NOMO-1 treated with DMSO at 0.1 percent for 48 hours (cell line): ENCODE measurements around the gene FRAS1.
"Not testable (repeated sequence)": the region's sequence is repeated elsewhere in the genome, so short reads cannot be mapped to it uniquely, and the experiment has no call there.

Source experiments
- DNase-seq: peaks from one replicate; lab custom pipeline; 2025; ENCODE audit not compliant: unreplicated experiment; lab: John Stamatoyannopoulos, UW

Gene FRAS1

DNA sequence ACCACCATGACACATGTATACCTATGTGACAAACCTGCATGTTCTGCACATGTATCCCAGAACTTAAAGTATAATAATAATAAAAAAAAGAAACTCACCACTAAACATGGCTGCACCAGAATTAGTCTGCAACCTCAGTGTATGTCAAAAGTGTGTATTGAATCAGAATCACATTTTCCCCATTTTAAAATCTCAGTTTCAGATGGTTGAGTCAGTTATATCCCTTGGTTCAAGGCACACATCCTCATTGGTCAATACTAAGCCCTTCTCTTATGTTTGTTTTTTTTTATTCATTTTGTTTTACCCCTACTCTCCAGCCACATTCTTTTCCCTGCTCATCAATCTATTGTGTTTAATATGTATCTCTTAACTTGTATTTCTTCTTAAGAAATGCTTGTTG lies 436.6 kb downstream of the FRAS1 start:
- DNase-seq: no peak

DNA sequence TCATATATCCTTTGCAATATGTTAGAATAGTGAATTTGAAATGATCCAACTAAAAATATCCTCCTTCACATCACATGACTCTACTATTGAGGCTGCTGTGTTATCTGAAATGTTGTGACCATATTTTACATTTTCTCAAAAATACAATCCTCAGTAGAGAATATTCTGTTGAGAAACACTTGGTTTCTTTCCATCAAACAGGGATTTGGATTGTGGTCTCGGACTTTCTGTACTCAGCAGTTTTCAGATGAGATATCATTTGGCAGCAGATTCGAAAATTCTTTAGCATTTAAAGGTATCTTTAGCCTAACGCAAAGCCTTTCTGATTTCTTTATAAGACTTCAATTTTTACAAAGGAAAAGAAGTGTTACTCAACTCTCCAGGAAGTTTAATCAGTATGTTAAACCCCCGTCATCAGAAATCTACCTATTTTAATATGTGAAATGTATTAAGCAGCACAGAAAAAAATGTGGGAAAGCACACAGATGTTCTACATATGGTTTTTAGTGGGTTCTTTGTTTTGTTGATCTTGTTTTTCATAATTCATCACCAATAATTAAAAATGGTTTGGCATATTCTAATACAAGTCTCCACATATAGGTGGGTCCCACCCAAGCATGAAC lies 439.0 kb downstream of the FRAS1 start:
- DNase-seq: no peak

DNA sequence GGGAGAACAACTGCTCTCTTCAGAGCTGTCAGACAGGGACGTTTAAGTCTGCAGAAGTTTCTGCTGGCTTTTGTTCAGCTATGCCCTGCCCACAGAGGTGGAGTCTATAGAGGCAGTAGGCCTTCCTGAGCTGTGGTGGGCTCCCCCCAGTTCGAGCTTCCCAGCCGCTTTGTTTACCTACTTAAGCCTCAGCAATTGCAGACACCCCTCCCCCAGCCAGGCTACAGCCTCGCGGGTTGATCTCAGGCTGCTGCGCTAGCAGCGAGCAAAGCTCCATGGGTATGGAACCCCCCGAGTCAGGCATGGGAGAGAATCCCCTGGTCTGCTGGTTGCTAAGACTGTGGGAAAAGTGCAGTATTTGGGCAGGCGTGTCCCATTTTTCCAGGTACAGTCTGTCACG lies 449.1 kb downstream of the FRAS1 start:
- not testable (repeated sequence) for DNase-seq

DNA sequence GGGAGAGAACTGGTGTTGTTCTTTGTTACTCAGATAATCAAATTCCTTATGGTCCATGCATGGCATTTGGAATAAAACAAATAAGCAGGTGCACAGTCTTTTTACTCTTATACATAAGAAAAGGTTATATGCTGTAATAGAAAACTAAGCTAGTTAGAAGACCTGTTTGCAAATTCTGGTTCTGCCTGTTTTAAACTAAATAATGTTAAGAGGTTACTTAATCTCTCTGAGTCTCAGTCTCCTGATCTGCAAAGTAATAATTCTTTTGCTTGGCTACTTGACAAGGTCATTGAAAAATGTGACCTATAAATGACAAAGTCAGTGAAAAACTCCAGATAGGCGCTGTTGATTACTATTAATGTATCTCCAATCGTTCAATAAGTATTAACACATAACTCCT lies 451.9 kb downstream of the FRAS1 start:
- DNase-seq: no peak

DNA sequence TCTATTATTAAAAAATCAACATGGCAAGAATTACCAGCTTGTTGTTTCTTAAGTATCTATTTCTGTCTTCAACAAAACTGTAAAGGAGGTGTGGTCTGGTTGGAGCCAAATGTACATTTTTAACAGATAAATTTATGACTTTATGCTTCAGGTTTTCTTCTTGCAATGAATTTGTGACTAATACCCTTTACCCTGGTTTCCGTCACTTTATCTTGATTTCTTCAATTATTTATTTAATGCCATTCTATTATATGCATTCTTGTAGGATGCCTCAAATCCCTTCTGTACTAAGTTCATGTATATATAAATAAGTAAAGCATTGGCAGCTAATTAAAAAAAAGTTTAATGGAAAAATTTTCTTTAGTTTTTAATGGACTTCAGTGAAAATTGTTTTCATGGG lies 453.0 kb downstream of the FRAS1 start:
- DNase-seq: no peak

DNA sequence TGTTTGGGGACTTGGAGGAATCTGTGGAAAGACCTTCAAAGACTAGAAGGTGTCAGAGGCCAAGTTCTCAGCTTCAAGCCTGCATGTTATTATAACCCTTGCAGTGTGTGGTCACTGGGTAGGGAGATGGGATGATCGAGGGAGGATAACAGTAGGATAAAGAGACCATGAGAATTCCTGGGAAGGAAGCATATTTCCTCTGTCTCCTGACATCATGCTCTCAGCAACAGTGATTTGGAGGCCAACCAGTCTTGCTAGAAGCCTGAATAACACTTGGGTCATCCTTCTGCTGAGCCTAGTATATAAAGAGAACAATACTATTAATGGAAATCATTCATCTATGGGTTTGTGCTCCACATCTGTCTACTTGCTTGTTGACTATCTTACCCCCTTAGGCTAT lies 453.6 kb downstream of the FRAS1 start:
- DNase-seq: no peak

DNA sequence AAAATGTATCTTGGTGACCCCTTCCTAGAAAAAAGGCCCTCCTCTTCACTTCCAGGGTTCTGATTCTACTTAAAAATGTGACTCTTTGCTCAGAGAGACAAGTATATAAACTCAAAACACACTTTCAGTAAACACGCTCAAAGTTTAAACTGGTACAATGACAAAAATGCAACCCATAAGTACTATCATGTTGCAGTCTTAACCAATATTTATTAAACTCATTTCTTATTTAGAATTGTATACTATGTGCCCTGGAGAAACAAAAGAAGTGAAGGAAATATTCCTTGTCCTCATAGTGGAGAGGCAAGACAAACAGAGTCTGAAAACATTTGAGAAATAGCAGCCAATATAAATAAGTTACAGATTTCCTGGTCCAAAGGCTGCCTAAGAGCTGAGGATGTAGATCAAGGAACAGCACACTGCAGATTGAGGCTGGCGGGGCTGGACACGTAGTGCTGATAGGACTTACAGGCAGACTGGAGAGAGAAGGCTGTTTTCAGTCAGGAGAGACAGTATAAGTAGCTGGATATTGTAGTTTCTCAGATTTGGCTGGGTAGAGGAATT lies 455.3 kb downstream of the FRAS1 start:
- DNase-seq: no peak

DNA sequence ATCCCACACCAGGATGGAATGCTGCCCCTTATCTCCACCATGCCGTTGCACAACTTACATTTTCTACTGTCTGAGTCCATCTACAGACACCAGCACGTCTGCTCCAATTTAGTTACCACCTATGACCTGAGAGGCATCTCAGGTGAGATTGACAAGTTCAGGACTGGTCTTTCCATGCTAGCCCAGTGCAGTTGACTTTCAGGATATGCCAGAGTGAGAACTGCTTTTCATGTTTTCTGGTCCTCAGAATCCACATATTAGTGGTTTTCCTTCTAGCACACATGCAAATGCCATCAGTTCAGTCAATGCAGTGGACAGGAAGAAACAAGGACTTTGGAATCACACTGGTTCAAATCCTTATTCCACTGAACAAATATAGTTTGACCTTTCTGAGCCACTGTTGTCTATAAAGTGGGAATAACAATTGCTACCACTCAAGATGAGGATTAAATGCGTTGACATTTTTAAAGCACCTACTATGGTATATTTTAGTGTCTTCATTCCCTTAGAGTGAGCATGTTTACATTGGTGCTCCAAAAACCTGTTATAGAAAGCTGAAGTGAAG lies 456.4 kb downstream of the FRAS1 start:
- no peak for DNase-seq

DNA sequence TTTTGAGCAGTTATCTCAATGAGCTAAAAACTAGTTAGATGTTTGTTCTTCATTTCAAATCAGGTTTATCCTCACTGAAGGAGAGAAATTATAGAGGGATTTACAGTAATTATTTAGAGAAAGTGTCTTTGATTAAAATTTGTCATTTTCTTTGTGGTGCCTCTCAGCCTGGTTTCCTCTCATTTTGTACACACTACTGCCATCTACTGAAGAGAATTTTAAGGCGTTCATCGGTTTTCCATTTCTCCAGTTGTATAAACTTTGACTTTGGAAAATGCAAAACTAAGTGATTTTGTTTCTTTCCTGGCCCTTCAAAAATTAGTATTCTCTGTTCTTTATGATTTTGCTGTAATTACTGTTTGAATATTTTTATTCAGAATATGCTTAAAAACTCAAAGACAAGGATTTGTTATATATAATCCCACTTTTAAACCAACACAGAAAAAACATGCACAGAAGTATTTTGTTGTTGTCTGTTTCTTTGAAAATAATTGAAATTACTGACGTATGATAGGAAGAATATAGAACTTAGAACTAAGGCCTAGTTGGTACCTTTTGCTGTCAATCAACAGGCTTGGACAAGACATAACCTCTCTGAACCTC lies 460.0 kb downstream of the FRAS1 start:
- peak; percentile 7 for DNase-seq

DNA sequence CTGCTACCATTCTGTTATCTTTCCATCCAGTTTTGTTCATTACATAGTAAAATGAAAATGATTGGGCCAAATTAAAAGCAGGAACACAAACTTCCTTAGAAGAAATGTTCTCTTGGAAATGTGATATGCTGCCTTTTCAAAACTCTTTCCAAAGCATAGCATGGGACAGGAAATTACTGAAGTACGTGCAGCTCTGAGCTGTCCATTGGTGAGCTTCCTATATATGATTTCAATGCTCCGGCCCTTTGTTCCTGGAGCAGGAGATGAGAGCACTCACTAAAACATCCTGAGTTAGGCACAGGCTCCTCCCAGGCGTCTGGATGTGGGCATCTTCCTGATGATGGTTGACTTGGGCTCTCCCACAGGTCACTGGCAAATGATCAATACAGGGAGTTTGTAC lies 461.4 kb downstream of the FRAS1 start:
- no peak for DNase-seq

DNA sequence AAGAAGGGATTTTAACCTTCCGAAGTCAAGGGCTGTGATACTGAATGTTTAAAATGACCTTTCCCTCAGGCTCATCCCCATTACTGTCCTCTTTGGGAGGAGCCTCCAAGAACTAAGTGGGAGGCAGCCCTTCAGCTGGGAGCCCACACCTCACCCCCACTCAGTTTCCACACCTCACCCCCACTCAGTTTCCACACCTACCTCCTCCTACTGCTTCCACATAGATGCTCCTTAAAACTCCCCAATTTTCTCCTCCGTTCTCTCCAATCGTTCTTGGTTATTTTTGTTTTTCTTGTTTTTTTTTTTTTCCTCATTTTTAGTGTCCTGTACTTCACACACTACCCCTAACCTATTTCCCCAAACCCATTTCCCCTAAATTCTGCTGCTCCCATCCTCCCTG lies 462.8 kb downstream of the FRAS1 start:
- no peak for DNase-seq

DNA sequence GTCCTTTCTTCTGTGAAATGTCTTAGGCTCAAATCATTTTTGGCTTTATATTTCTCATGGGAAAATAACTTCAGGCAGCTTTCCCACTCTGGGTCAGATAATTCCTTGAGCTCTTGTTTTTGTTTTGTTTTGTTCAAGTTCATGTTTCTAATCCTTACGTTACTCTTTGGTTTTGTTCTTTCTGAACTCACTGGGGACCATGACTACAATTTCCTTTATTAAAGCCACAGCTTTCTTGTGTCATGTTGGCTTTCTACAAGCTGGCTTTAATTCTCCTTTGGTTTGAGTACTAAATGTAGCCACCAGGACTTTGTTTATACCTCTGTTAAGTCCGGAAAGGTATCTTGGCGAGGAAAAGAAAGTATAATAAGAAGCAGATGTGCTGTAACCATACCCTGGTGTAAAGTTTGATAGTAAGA lies 463.7 kb downstream of the FRAS1 start:
- no peak for DNase-seq

DNA sequence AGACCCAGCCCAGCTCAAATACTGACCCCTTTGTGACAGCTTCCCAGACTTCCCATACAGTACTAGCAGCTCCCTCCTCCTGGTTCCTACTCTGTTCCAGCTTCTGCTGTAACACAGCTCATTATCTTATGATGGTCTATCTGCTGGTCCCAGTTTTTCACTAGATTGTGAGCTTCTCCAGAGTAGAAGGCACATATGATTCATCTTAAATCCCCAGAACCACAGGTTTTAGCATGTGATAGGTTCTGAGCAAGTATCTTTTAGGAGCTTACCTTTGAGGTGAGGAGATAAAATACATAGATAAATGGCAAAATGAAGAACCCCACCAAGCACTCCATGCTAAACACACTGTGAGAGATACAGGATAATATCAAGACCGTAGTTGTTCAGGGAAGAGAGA lies 466.9 kb downstream of the FRAS1 start:
- DNase-seq: no peak

DNA sequence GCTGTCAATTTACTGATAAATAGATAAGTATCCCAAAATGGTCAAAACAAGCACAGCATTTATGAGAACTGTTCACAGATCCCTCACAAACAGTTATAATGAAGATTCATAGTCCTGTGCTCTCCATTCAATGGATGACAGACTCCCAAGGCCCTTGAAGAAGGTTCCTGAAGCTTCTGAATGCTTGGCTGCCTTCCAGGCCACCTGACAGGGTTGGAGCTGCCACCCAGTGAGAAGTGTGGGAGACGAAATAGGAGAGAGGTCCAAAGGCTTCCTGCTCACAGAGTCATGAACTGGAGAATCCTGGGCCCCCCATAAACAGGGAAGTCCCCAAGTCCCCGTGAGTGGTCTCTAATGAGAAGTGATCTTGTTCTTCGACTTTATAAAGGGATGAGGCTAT lies 468.4 kb downstream of the FRAS1 start:
- DNase-seq: no peak

DNA sequence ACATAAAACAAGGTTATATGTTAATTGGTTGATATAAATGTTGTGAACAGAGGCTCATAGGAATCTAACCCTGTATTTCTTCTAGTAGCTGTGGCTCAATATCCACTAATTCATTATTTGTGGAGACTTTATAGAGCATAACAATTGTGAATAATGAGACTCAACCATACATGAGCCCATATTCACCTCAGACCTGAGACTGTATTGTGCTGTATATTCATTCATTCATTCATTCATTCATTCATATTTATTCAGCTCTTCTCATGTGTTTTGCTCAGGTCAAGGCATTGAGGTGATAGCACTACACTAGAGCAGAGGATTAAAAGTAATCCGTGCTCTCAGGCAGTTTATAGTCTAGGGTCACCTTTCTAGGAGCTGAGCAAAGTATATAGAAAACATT lies 470.0 kb downstream of the FRAS1 start:
- DNase-seq: no peak

DNA sequence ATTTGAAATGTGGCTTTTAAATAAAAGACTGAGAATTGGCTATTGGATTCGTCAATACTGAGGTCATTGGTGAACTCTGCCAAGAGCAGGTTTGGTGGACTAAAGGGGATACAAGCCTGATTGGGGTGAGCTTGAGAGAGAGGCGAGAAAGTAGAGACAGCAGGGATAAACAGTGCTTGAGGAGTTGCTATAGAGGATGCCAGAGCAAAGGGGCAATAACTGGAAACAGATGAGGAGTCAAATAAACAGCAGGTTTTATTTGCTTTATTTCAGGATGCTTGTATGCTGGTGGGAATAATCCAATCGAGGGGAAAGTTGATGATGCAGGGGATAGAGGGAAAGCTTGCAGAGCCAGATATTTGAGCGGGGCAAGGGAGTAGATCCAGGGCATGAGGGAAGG lies 470.4 kb downstream of the FRAS1 start:
- no peak for DNase-seq

DNA sequence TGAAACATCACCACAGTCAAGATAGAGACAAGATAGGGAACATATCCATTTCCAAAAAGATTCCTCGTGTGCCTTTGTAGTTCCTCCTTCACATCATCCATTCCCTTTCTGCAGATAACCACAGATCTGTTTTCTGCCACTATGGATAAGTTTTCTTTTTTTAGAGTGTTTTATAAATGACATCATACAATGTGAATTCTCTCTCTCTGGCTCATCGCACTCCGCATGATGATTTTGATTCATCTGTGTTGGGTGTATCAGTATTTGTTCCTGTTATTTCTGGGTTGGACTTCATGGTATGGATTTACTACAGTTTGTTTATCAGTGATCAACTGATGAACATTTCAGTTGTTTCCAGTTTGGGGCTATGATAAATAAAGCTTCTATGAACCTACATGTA lies 471.2 kb downstream of the FRAS1 start:
- no peak for DNase-seq

DNA sequence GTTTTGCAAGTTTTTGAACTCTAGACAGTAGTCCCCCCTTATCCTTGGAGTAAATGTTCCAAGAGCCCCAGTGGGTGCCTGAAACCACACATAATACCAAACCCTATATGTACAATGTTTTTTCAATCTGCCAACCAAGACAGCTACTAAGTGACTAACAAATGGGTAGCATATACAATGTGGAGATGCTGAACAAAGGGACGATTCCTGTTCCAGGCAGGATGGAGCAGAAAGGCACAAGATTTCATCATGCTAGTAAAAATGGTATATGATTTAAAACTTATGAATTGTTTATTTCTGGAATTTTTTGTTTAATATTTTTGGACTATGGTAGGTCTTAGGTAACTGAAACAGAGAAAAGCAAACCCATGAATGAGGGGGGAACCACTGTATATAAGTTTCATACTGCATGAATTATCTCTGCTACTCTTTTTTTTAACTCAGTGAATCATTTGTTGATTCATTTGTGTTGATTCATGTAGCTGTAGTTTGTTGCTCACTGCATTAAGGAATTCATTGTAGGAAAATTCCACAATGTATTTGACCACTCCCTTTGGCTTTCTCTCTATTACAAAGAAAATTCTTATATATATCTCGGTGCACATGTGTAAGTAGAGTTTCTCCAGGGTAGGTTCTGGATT lies 472.6 kb downstream of the FRAS1 start:
- no peak for DNase-seq

DNA sequence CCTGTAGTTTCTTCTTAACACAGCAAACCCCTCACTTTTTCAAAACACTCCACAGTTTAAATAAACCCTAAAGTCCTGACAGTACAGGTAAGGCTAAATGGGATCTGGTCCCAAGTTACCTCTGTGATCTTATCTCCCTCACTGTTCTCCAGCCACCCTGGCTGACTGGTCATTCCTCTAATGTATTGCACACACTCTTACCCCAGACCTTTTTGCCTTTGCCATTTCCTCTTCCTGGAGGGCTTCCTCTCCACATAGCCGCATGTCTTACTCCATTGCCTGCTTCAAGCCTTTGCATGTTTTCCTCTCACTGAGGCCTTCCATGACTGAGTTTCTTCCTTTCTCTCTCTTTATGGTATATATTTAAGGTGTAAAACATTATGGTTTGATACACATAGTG lies 474.9 kb downstream of the FRAS1 start:
- no peak for DNase-seq

DNA sequence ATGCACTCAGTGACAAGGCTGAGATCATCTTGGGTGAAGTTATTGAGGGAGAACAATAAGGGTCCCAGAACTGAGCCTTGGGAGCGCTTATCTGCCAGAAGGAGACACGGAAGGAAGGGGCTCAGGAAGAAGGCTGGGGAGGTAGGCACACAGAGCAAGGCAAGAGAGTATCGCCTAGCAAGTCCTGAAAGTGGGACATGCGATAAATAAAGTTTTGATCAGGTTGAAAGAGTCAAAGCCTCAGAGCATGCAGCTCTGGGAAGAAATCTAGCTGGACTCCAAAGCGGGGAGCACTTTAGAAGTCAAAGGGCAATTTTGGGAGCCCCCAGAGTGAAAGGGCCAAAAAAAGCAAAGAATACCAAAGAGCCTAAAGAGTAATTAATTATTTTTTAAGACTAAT lies 476.7 kb downstream of the FRAS1 start:
- DNase-seq: no peak

DNA sequence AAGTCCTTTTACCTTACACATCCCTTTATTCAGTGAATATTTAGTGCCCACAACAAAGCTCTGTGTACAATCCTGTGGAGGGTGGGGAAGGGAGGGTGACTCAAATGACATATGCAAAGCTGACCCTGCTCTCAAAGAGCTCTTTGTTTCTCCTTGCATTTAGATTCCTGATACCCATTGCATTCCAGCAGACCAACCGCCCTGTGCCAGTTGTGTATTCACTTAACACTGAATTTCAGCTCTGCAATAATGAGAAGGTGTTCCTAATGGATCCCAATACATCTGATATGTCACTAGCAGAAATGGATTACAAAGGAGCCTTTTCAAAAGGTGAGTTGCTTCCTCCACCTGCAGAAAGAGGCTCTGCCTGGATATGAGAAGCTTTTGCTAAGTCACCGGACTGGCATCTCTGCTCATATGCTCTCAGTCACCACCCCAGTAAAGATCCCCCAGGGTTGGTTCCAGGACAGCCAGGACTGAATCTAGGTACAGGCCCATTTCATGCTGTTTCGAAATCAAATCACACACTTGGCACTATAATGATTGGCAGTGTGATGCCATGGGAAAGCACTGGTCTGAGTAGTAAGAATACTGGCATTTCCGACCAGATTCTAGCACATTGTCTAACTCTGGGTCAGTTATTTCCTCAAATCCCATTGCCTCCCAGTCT lies 477.3 kb downstream of the FRAS1 start:
- DNase-seq: no peak

DNA sequence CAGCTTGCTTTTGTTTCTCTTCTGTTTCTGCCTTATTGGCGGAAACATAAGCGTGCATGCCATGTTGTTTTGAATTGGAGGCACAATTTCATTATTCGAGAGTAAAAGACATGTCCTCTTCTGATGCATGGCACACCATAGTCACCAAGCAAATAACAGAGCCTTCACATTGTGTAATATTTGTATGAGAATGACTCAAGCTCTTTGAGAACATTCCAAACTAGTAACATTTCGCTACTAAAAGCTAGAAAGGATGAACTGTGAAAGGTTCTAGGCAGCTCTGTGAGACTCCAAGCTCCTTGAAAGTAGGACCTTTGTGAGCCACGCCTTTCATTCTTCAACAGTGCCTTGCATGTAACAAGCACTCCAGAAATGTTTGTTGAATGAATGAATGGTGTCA lies 485.2 kb downstream of the FRAS1 start:
- DNase-seq: no peak
